GM19372 (cell line): Measurements from ENCODE around the gene SRPK2.
"Not testable (repeated sequence)": the region's sequence is repeated elsewhere in the genome, so short reads cannot be mapped to it uniquely, and the experiment has no call there.

Experiments
- ATAC-seq: cut with Tn5 transposase; IDR thresholded peaks from one replicate; pipeline ENCODE4 v1.9.1; 2021; ENCODE audit warnings: mild to moderate bottlenecking, low read depth, moderate library complexity; ENCODE audit not compliant: unreplicated experiment

Gene SRPK2

DNA sequence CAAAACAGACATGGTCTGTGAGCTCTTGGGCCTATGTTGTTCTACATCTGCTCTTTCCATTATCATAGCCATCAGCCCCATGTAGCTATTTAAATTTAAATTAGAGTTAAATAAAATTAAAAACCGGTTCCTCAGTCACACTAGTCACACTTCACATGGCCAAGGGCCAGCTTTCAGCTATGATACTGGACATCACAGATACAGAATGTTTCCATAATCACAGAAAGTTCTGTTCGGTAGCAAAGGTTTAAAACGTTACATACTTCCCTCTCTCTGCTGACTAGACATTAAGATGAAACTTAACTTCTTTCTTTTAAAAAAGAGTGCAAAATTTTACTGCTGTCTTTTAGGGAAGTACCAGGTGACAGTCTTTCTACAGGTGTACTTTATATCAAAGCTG lies 43.0 kb downstream of the SRPK2 start:
- ATAC-seq, result no peak

- no peak for ATAC-seq
These were observed 43.7 kb downstream of the SRPK2 start for GRCh38 chr7:105345003-105345402.

DNA sequence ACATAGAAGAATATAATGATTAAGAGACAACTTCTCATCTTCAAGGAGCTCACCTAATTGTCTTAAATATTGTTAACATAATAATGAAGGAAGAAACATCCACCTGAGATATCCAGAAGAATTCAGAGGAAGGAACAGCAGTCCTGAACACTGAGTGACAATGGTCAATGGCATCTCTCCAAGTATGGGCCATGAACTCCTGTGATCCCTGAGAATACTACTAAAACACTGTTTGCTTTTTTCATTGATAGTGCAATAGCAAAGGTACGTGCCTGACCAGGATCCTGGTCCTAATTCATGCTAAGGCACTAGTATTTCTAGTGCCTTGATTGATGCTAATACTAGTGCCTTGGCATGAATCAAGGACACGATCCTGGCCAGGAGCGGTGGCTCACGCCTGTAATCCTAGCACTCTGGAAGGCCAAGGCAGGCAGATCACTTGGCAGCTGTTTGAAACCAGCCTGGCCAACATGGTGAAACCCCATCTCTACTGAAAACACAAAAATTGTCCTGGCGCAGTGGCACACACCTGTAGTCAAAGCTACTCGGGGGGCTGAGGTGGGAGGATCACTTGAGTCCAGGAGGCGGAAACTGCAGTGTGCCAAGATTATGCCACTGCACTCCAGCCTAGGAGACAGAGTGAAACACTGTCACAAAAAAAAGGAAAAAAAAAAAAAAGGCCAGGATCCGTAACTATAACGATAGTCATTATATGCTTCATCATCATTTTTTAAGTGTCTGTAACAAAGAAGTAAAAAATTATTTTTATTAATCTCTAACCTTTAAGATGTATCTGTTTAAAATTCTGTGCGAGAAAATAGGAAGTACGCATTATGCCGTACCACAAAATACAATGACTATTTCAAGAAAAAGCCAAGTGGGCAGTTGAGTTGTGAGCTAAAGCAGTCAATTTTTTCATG lies 49.1 kb downstream of the SRPK2 start:
- ATAC-seq, result no peak

GRCh38 chr7:105337529-105337928 lies 51.2 kb downstream of the SRPK2 start:
- no peak for ATAC-seq

- no peak for ATAC-seq
These were observed 52.7 kb downstream of the SRPK2 start for GRCh38 chr7:105336009-105336408.

- ATAC-seq, result not testable (repeated sequence)
These were observed 56.1 kb downstream of the SRPK2 start for GRCh38 chr7:105332661-105333060.

GRCh38 chr7:105330526-105330925 lies 58.2 kb downstream of the SRPK2 start:
- ATAC-seq, result no peak

DNA sequence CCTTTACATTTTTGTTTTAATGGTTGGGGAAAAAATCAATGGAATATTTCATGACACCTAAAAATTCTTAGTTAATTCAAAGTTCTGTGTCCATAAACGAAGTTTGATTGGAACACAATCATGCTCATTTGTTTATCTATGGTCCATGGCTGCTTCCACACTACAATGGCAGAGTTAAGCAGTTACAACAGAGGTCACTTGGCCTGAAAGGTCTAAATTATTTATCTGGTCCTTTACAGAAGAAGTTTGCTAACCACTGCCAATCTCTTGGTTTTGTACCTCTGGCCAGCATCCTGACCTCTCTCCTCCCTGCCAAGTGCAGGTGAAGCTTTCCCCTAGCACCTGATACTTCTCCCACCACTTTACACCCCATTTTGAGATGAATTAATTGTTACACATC lies 61.5 kb downstream of the SRPK2 start:
- no peak for ATAC-seq

DNA sequence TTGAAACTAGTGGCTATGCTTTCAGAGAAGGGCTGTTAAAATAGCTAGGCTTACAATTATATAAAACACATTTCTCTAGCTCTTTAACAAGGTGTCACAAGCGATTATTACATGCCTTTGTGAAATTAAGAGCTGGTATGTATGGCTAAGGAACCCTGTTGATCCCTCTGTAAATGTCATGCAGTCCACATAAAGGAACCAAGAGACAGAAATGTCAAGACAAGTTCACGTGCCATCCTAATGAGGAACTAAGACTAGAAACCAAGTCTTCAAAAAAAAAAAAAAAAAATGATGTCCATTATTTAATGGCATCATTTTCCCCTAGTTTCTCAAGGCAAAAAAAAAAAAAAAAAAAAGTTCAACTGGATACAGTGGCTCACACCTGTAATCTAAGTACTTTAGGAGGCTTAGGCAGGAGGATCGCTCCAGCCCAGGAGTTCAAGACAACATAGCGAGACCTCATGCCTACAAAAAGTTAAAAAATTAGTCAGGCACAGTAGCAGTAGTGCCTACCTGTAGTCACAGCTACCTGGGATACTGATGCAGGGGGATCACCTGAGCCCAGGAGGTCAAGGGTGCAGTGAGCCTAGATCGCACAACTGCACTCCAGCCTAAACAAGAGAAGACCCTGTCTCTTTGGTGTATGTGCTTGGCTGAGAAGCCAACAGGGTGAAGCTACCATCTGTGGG lies 63.4 kb downstream of the SRPK2 start:
- ATAC-seq, result no peak

DNA sequence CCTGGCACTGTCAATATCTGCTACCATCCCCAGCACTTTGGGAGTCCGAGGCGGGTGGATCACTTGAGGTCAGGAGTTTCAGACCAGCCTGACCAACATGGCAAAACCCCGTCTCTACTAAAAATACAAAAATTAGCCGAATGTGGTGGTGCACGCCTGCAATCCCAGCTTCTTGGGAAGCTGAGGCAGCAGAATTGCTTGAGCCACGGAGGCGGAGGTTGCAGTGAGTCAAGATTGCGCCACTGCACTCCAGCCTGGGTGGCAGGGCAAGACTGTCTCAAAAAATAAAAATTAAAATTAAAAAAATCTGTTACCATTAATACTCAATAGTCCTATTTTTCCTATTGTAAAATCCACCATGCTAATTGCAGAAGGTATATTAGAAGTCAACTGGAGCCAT lies 64.1 kb downstream of the SRPK2 start:
- ATAC-seq, result not testable (repeated sequence)

DNA sequence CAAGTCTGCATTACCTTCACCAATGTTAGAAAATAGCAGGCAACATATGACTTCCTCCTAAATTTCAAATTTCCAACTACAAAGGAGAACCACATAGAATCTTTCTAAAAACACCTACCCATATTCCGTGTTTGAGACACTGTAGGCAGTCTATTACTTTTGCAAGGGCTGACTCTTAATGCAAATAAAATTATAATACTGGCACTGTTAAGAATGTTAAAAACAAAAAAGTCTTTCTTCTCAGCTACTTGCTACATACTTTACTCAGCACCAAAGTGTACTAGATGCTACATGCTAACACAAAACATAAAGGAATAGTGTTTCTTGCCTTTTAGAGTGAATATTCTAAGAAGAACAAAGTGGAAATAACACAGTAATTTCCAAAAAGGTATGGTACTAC lies 65.4 kb downstream of the SRPK2 start:
- no peak for ATAC-seq

- no peak for ATAC-seq
These were observed 66.0 kb downstream of the SRPK2 start for GRCh38 chr7:105322655-105323277.

GRCh38 chr7:105321754-105322455 lies 66.8 kb downstream of the SRPK2 start:
- ATAC-seq, result no peak

DNA sequence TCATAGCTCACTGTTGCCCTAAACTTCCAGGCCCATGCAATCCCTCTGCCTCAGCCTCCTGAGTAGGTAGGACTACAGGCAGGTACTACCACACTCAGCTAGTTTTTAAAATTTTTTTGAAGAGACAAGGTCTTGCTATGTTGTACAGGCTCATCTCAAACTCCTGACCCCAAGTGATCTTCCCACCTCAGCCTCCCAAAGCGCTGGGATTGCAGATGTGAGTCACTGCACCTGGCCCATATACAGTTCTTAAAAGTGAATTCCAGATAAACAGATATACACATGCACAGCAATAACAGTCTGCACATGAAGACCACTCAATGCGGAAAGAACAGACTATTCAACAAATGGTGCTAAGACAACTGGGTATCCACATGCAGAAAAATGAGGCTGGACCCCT lies 67.8 kb downstream of the SRPK2 start:
- ATAC-seq, result no peak

GRCh38 chr7:105319578-105319977 lies 69.1 kb downstream of the SRPK2 start:
- ATAC-seq, result no peak

- no peak for ATAC-seq
These were observed 72.0 kb downstream of the SRPK2 start for GRCh38 chr7:105316578-105317344.

- ATAC-seq, result no peak
These were observed 73.4 kb downstream of the SRPK2 start for GRCh38 chr7:105315357-105315756.

- ATAC-seq, result no peak
These were observed 79.2 kb downstream of the SRPK2 start for GRCh38 chr7:105309235-105310169.

- ATAC-seq, result no peak
These were observed 81.5 kb downstream of the SRPK2 start for GRCh38 chr7:105307163-105307672.
